Vagina (tissue), 2 donors: Measurements from ENCODE around the gene AMACR. TPM values are rescaled to one million over a fixed set of nuclear protein-coding genes. Genes with fewer than 3 reads are reported as not detected.

Experiments used
- DNase-seq, 2 donors: peaks; one replicate each; pipeline ENCODE4 v3.0.0-alpha.2; 2017; ENCODE audit errors: extremely low spot score in 2 of 2
- H3K27ac ChIP-seq: fragments of 200-600 bp; sonication (generic); one replicate; pipeline ENCODE4 v1.5.1; 2019
- H3K27me3 ChIP-seq: fragments of 200-600 bp; sonication (generic); one replicate; pipeline ENCODE4 v1.5.1; 2019
- H3K36me3 ChIP-seq, 2 donors: fragments of 200-600 bp; sonication (generic); one replicate each; pipeline ENCODE4 v1.5.1; 2017 to 2019
- H3K4me1 ChIP-seq: fragments of 200-600 bp; sonication (generic); one replicate; pipeline ENCODE4 v1.5.1; 2019
- H3K4me3 ChIP-seq, 2 donors: fragments of 200-600 bp; sonication (generic); 1 replicate in 1 of 2; 2 replicates in 1 of 2; pipeline ENCODE4 v1.5.1; 2016 to 2019
- H3K9me3 ChIP-seq: fragments of 200-600 bp; sonication (generic); one replicate; pipeline ENCODE4 v1.5.1; 2019
- CTCF ChIP-seq, 3 experiments: fragments of 450-650 bp in 2 of 3; fragments of 200-600 bp in 1 of 3; sonication (generic) in 1 of 3; IDR thresholded peaks; one replicate each; pipeline ENCODE4 v1.5.1; 2017 to 2019; ENCODE audit warnings: antibody characterized with exemption in 3 of 3, mild to moderate bottlenecking in 2 of 3, moderate library complexity in 2 of 3
- POLR2A ChIP-seq, 2 donors: fragments of 450-650 bp; IDR thresholded peaks; one replicate each; pipeline ENCODE4 v1.6.1; 2017; ENCODE audit warnings: antibody characterized with exemption in 2 of 2, mild to moderate bottlenecking in 2 of 2, moderate library complexity in 2 of 2
- POLR2AphosphoS5 ChIP-seq, 2 donors: sonication (generic); formaldehyde crosslinking; IDR thresholded peaks; one replicate each; pipeline ENCODE4 v1.9.0; 2017; ENCODE audit warnings: antibody characterized with exemption in 2 of 2, mild to moderate bottlenecking in 2 of 2, low read depth in 1 of 2; ENCODE audit not compliant: insufficient read depth in 1 of 2
- intact Hi-C: fragments of 100-400 bp; cut with DNase I; formaldehyde crosslinking; loops from one replicate; pipeline ENCODE4 v1.15.1; 2023
- total RNA-seq: library from RNA; depleted of rRNA; stranded (reverse); fragments of >200 nt; gene quantifications from one replicate; pipeline ENCODE4 v1.2.3, GENCODE V29; 2016

The AMACR gene
- total RNA-seq, 1 donor from 2014 or later = 4.9 TPM

GRCh38 chr5:34053571-34054399, 45.9 kb upstream of the AMACR start:
- DNase-seq = no peak
- no peak overlapping the region for H3K4me3 ChIP-seq
- no peaks in the 10 kb centered on the region for H3K9me3 ChIP-seq
- H3K4me1 ChIP-seq = peaks cover 30% of the 10 kb centered on the region
- no peaks in the 10 kb centered on the region for H3K36me3 ChIP-seq
- no peak for TF ChIP-seq POLR2A (IDR thresholded peaks at IDR 0.05)
- no peak for TF ChIP-seq POLR2AphosphoS5 (IDR thresholded peaks at IDR 0.05; ENCODE audit: insufficient read depth in 1 of 2, low read depth in 1 of 2)
- TF ChIP-seq CTCF (IDR thresholded peaks at IDR 0.05) = no peak
- intact Hi-C loops = no loop called here
- H3K27me3 ChIP-seq = no peaks in the 10 kb centered on the region
- peak overlapping the region; percentile 7 for H3K27ac ChIP-seq

- H3K4me3 ChIP-seq = no peak overlapping the region
These were observed 45.3 kb upstream of the AMACR start for GRCh38 chr5:34053133-34053532.

GRCh38 chr5:34051374-34051980, 43.6 kb upstream of the AMACR start:
- H3K27me3 ChIP-seq = no peaks in the 10 kb centered on the region
- TF ChIP-seq POLR2AphosphoS5 (IDR thresholded peaks at IDR 0.05; ENCODE audit: insufficient read depth in 1 of 2, low read depth in 1 of 2) (no peak), CTCF (IDR thresholded peaks at IDR 0.05) (no peak), POLR2A (IDR thresholded peaks at IDR 0.05) (no peak)
- no peak for DNase-seq
- intact Hi-C loops = no loop called here
- no peak overlapping the region for H3K4me3 ChIP-seq
- H3K9me3 ChIP-seq = no peaks in the 10 kb centered on the region
- no peaks in the 10 kb centered on the region for H3K36me3 ChIP-seq
- H3K27ac ChIP-seq = no peak overlapping the region
- peaks cover 30% of the 10 kb centered on the region for H3K4me1 ChIP-seq

More at GRCh38 chr5:34053133-34053532, 45.3 kb upstream of the AMACR start:
- TF ChIP-seq POLR2A (IDR thresholded peaks at IDR 0.05) (no peak), CTCF (IDR thresholded peaks at IDR 0.05) (no peak), POLR2AphosphoS5 (IDR thresholded peaks at IDR 0.05; ENCODE audit: insufficient read depth in 1 of 2, low read depth in 1 of 2) (peak in 1 of 2 donors; percentile 57)
- Histone ChIP-seq H3K4me1 (peaks cover 30% of the 10 kb centered on the region), H3K27me3 (no peaks in the 10 kb centered on the region), H3K36me3 (no peaks in the 10 kb centered on the region), H3K27ac (peak overlapping the region; percentile 7), H3K9me3 (no peaks in the 10 kb centered on the region)
- no peak for DNase-seq
- intact Hi-C loops = no loop called here

GRCh38 chr5:34047774-34048572, 40.1 kb upstream of the AMACR start:
- TF ChIP-seq POLR2AphosphoS5 (IDR thresholded peaks at IDR 0.05; ENCODE audit: insufficient read depth in 1 of 2, low read depth in 1 of 2) = no peak
- no peak for TF ChIP-seq CTCF (IDR thresholded peaks at IDR 0.05)
- TF ChIP-seq POLR2A (IDR thresholded peaks at IDR 0.05) = no peak
- no peak overlapping the region for H3K27ac ChIP-seq
- intact Hi-C loops = no loop called here
- no peaks in the 10 kb centered on the region for H3K36me3 ChIP-seq
- no peaks in the 10 kb centered on the region for H3K9me3 ChIP-seq
- H3K4me3 ChIP-seq = no peak overlapping the region
- DNase-seq = no peak
- no peaks in the 10 kb centered on the region for H3K27me3 ChIP-seq
- H3K4me1 ChIP-seq = peaks cover 22% of the 10 kb centered on the region
